Umbilical cord (tissue), 2 donors: Measurements from ENCODE around the gene ANKRD23. TPM values are rescaled to one million over a fixed set of nuclear protein-coding genes. Genes with fewer than 3 reads are reported as not detected.
A peak's percentile ranks its signal among the peaks of the same experiment; 100 is the strongest.
"Not testable (repeated sequence)": the region's sequence is repeated elsewhere in the genome, so short reads cannot be mapped to it uniquely, and the experiment has no call there.

Experiments used
- DNase-seq: peaks from one replicate; pipeline ENCODE4 v3.0.0-alpha.2; 2015; ENCODE audit warnings: low spot score
- total RNA-seq: library from RNA; depleted of rRNA; stranded (reverse); fragments of >200 nt; gene quantifications from one replicate; pipeline ENCODE4 v1.2.3, GENCODE V29; 2014; ENCODE audit warnings: low replicate concordance; ENCODE audit not compliant: insufficient read depth

The ANKRD23 gene
- total RNA-seq, 1 donor from 2014 or later: 6.5 TPM

GRCh38 chr2:96798733-96799622 lies 44.8 kb downstream of the ANKRD23 start:
- DNase-seq: no peak

GRCh38 chr2:96797066-96797625 lies 46.7 kb downstream of the ANKRD23 start:
- no peak for DNase-seq

GRCh38 chr2:96796497-96796896 lies 47.3 kb downstream of the ANKRD23 start:
- not testable (repeated sequence) for DNase-seq

GRCh38 chr2:96795076-96795475 lies 48.7 kb downstream of the ANKRD23 start:
- DNase-seq: no peak

GRCh38 chr2:96792772-96793749 lies 50.8 kb downstream of the ANKRD23 start:
- DNase-seq: no peak

- DNase-seq: no peak
These were observed 54.6 kb downstream of the ANKRD23 start for GRCh38 chr2:96789245-96789617.

- peak; percentile 37 for DNase-seq
These were observed 55.2 kb downstream of the ANKRD23 start for GRCh38 chr2:96788442-96789244.

Other genes with a start within 250 kb of the ANKRD23 start
- 28.2 TPM for gene KANSL3, start 205.7 kb downstream of the ANKRD23 start, total RNA-seq
- gene FER1L5, start 201.3 kb downstream of the ANKRD23 start, total RNA-seq: 0.48 TPM
- gene LMAN2L, start 104.0 kb downstream of the ANKRD23 start, total RNA-seq: 9.4 TPM
- gene CNNM4, start 83.1 kb downstream of the ANKRD23 start, total RNA-seq: 1.4 TPM
- gene CNNM3, start 27.8 kb downstream of the ANKRD23 start, total RNA-seq: 7.7 TPM
- gene ANKRD39, start 14.0 kb upstream of the ANKRD23 start, total RNA-seq: 17.3 TPM
- gene SEMA4C, start 26.1 kb upstream of the ANKRD23 start, total RNA-seq: 25.5 TPM
- not detected for gene FAM178B, start 142.6 kb upstream of the ANKRD23 start, total RNA-seq